ENCODE data around the gene ASTN2.

DNA sequence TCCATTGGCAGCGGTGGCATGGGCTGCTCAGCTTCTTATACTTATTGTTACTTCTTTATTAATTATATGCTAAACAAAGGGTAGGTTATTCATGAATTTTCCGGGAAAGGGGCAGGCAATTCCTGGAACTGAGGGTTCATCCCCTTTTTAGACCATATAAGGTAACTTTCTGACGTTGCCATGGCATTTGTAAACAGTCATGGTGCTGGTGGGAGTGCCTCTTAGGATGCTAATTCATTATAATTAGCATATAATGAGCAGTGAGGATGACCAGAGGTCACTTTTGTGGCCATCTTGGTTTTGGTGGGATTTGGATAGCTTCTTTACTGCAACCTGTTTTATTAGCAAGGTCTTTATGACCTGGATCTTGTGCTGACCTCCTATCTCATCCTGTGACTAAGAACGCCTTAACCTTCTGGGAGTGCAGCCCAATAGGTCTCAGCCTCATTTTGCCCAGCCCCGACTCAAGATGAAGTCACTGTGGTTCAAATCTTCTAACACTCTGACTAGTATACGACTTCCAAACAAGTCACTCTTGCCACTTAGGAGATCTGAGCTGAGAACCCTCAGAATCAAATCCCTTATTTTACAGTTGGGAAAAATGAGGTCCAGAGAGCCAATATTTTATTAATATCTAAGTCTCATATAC, 490.3 kb downstream of the ASTN2 start:
- TF ChIP-seq, protein P1, sequence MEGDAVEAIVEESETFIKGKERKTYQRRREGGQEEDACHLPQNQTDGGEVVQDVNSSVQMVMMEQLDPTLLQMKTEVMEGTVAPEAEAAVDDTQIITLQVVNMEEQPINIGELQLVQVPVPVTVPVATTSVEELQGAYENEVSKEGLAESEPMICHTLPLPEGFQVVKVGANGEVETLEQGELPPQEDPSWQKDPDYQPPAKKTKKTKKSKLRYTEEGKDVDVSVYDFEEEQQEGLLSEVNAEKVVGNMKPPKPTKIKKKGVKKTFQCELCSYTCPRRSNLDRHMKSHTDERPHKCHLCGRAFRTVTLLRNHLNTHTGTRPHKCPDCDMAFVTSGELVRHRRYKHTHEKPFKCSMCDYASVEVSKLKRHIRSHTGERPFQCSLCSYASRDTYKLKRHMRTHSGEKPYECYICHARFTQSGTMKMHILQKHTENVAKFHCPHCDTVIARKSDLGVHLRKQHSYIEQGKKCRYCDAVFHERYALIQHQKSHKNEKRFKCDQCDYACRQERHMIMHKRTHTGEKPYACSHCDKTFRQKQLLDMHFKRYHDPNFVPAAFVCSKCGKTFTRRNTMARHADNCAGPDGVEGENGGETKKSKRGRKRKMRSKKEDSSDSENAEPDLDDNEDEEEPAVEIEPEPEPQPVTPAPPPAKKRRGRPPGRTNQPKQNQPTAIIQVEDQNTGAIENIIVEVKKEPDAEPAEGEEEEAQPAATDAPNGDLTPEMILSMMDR (IDR thresholded peaks at IDR 0.05): no peak
- TF ChIP-seq POLR2A (IDR thresholded peaks at IDR 0.05): no peak

Measured in right lobe of liver (tissue), 4 donors.